Mucosa of rectum (tissue), 2 donors: ENCODE data around the gene ARF1.

Source experiments
- H3K27ac ChIP-seq, 2 donors: one replicate each; pipeline ENCODE4 v1.7.0; 2013; ENCODE audit warnings: inconsistent platforms in 2 of 2, low read depth in 2 of 2, low read length in 2 of 2
- H3K27me3 ChIP-seq, 2 donors: one replicate each; pipeline ENCODE4 v1.7.0; 2013; ENCODE audit warnings: low read length in 2 of 2; ENCODE audit not compliant: control insufficient read depth in 2 of 2, insufficient read depth in 2 of 2
- H3K36me3 ChIP-seq, 2 donors: one replicate each; pipeline ENCODE4 v1.7.0; 2013; ENCODE audit warnings: low read length in 2 of 2; ENCODE audit not compliant: control insufficient read depth in 2 of 2, insufficient read depth in 2 of 2
- H3K4me1 ChIP-seq, 2 donors: one replicate each; pipeline ENCODE4 v1.7.0; 2013; ENCODE audit warnings: low read length in 2 of 2, mild to moderate bottlenecking in 1 of 2; ENCODE audit not compliant: control insufficient read depth in 2 of 2, insufficient read depth in 2 of 2
- H3K4me3 ChIP-seq, 2 donors: one replicate each; pipeline ENCODE4 v1.7.0; 2013; ENCODE audit warnings: low read length in 2 of 2
- H3K9ac ChIP-seq, 2 donors: one replicate each; pipeline ENCODE4 v1.7.0; 2013; ENCODE audit warnings: low read length in 2 of 2, low read depth in 1 of 2, mild to moderate bottlenecking in 1 of 2
- H3K9me3 ChIP-seq, 2 donors: one replicate each; pipeline ENCODE4 v1.7.0; 2013; ENCODE audit warnings: low read length in 2 of 2; ENCODE audit not compliant: control insufficient read depth in 2 of 2
- donor health status: healthy.
- donor health status: Normal muscosa, but diverticular disease.

ARF1 gene

DNA sequence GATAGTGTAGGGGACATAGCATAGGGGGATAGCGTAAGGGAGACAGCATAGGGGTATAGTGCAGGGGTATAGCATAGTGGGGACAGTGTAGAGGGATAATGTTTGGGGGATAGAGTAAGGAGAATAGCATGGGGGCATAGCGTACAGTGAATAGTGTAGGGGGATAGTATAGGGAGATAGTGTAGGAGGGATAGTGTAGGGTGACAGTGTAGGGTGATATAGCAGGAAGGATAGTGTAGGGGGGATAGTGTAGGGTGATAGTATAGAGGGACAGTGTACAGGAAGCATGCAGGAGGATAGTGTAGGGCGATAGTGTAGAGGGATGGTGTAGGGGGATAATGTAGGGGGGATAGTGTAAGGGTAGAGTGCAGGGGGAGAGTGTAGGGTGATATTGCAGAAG lies 11.7 kb upstream of the ARF1 start:
- Histone ChIP-seq H3K9me3 (no peaks in the 10 kb centered on the region), H3K27ac (no peak overlapping the region), H3K27me3 (peaks cover 29 to 34% of the 10 kb centered on the region in 2 donors), H3K36me3 (no peaks in the 10 kb centered on the region), H3K4me1 (no peaks in the 10 kb centered on the region), H3K4me3 (no peak overlapping the region), H3K9ac (no peak overlapping the region)

DNA sequence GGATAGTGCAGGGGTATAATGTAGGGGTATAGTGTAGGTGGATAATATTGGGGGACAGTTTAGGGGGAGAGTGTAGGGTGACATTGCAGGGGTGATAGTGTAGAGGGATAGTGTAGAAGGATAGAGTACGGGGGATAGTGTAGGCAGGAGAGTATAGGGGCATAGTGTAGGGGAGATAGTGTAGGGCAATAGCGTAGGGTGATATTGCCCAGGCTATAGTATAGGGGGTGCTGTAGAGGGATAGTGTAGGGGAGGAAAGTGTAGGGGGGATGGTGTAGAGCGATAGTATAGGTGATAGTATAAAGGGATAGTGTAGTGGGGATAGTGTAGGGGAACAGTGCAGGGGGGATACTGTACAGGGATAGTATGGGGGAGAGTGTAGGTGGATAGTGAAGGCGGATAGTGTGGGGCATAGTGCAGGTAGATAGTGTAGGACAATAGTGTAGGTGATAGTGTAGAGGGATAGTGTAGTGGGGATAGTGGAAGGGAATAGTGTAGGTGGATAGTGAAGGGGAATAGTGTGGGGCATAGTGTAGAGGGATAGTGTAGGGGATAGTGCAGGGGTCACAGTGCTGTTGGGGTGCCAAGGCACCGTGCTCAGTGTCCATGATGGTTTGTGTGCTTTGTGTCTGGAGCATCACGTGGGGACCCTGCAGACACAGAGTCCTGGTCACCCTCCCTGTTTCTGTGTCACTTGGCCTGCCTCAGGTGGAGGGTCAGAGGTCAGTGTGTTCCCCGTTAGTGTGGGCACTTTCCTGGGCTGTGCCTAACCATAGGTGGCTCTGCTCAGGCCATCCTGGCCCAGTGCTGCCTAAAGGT lies 10.5 kb upstream of the ARF1 start:
- no peak overlapping the region for H3K27ac ChIP-seq
- no peaks in the 10 kb centered on the region for H3K36me3 ChIP-seq
- no peak overlapping the region for H3K9ac ChIP-seq
- no peaks in the 10 kb centered on the region for H3K4me1 ChIP-seq
- H3K4me3 ChIP-seq, result no peak overlapping the region
- H3K9me3 ChIP-seq, result no peaks in the 10 kb centered on the region
- peaks cover 27 to 34% of the 10 kb centered on the region in 2 donors for H3K27me3 ChIP-seq

DNA sequence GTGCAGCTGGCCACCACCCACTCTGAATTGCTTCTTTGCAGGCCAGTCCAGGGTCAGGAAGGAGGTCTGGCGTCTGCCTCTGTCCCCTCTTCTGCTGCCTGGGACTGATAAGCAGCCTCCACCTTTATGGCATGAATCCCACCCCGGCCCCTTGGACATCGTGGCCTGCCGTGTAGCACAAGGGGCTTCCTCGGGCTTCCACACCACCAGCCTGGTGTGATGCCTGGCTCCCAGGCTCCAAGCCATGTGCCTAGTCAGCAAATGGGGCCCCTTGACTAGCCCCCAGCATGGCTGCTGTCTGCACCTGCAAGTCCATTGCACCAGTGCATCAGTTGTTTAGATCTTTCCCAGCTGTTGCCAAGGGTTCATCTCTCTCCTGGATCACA lies 9.9 kb upstream of the ARF1 start:
- no peak overlapping the region for H3K4me3 ChIP-seq
- no peak overlapping the region for H3K9ac ChIP-seq
- peaks cover 22 to 31% of the 10 kb centered on the region in 2 donors for H3K27me3 ChIP-seq
- H3K9me3 ChIP-seq, result no peaks in the 10 kb centered on the region
- no peaks in the 10 kb centered on the region for H3K4me1 ChIP-seq
- H3K36me3 ChIP-seq, result no peaks in the 10 kb centered on the region
- H3K27ac ChIP-seq, result no peak overlapping the region

DNA sequence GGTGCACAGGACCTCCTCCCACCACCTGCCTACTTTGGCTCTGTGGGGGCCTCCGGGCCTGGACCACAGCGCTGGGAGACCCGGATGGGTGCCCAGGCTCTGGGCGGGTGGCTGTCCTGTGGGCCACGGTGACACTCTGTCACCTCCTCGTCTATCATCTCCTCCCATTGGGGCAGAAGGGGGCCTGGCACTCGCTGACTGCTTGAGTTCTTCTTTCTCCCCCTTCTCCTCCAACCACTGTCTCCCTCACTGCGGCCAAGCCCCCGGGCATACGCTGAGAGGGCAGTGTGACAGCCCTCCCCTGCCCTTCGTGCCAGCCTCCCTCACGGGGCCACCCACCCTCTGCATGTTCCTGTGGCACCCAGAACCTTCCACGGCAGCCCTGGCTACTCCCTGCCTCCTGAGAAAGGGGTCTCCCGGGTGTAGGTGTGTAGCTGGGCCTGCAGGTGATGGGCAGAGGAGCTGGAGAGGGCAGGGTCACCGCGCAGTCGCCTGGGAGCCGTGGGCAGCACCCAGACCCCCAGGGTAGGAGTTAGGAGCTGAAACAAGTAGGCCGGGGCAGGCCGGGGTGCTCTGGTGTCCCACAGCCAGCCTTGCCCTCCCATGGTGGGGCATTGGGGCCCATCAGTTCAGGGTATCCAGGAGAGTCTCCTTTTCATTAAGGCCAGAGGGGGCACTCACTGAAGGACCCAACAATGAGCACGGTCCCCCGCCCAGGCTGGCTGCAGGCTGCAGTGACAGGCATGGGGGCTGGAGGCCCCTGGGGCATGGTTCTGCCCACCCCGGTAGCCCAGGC lies 9.2 kb upstream of the ARF1 start:
- H3K27me3 ChIP-seq, result peaks cover 21 to 31% of the 10 kb centered on the region in 2 donors
- no peaks in the 10 kb centered on the region for H3K4me1 ChIP-seq
- H3K9ac ChIP-seq, result no peak overlapping the region
- no peaks in the 10 kb centered on the region for H3K36me3 ChIP-seq
- H3K27ac ChIP-seq, result no peak overlapping the region
- H3K4me3 ChIP-seq, result no peak overlapping the region
- no peaks in the 10 kb centered on the region for H3K9me3 ChIP-seq

DNA sequence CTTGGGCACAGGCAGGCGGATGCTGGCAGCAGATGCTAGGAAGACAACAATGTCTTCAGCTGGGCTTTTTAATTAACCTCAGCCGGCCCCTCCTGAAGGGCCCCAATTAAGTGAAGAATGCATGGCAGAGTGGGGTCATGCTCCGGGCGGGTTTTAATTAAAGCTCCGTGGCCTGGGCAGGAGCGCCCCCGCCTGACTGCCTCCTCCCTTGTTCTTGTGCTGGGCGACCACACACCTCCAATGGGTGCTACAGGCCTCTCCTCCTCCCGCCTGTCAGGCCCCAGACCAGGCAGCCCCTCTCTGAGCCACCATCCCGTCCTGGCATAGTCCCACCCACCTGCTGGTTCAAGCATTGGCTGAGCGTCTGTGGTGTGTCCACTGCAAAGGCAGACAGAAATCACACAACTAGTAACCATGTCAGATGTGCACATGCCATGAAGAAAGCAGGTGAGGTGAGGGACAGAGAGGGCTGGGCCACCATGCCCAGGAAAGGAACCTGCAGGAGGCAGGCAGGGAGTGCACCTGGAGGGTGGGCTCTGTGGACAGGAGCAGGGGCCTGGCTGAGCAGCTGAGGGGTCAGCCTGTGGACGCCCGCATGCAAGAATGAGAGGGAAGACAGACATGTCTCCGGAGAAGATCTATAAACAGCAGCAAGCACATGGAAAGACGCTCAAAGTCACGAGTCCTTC lies 8.5 kb upstream of the ARF1 start:
- no peak overlapping the region for H3K4me3 ChIP-seq
- no peak overlapping the region for H3K27ac ChIP-seq
- H3K4me1 ChIP-seq, result no peaks in the 10 kb centered on the region
- no peak overlapping the region for H3K9ac ChIP-seq
- H3K9me3 ChIP-seq, result no peaks in the 10 kb centered on the region
- H3K27me3 ChIP-seq, result peaks cover 16 to 30% of the 10 kb centered on the region in 2 donors
- no peaks in the 10 kb centered on the region for H3K36me3 ChIP-seq

GRCh38 chr1:228074954-228075730 lies 7.4 kb upstream of the ARF1 start:
- Histone ChIP-seq H3K9ac (no peak overlapping the region), H3K4me1 (no peaks in the 10 kb centered on the region), H3K4me3 (no peak overlapping the region), H3K27ac (no peak overlapping the region), H3K9me3 (no peaks in the 10 kb centered on the region), H3K36me3 (no peaks in the 10 kb centered on the region), H3K27me3 (peaks cover 9 to 28% of the 10 kb centered on the region in 2 donors)

GRCh38 chr1:228075801-228076271 lies 6.7 kb upstream of the ARF1 start:
- H3K36me3 ChIP-seq, result no peaks in the 10 kb centered on the region
- no peaks in the 10 kb centered on the region for H3K9me3 ChIP-seq
- H3K4me3 ChIP-seq, result no peak overlapping the region
- no peak overlapping the region for H3K9ac ChIP-seq
- peaks cover 7 to 21% of the 10 kb centered on the region in 2 donors for H3K27me3 ChIP-seq
- H3K27ac ChIP-seq, result no peak overlapping the region
- no peaks in the 10 kb centered on the region for H3K4me1 ChIP-seq

DNA sequence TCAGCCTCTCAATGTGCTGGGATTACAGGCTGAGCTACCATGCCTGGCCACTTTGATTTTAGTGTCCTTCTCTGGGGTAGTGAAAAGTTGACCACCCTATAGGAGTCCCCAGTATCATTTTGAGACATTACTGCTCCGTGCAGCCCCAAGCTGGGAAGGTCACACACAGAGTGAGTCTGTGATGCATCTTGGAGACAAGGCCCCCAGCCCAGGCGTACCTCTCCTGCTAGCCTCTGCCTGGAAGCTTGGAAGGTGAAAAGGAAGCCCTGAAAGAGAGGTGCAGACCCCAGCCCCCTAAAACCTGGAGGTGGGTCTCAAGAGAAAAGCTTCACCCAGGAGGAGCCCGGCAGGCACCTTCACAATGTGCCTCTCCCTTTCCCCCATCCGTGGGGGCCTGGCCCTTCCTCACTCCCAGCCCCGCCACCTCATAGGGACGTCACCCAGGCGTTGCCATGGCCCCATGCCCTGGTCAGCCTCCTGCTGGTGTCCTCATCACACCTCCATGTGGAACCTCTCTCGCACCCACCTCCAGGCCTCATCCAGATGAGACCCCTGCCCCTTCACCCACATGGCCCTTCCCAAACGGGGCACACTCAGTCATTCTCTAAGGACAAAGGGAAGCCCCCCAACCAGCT lies 5.6 kb upstream of the ARF1 start:
- H3K9ac ChIP-seq, result no peak overlapping the region
- H3K4me1 ChIP-seq, result peaks cover 6 to 7% of the 10 kb centered on the region in 2 donors
- no peak overlapping the region for H3K27ac ChIP-seq
- no peaks in the 10 kb centered on the region for H3K9me3 ChIP-seq
- H3K4me3 ChIP-seq, result no peak overlapping the region
- no peaks in the 10 kb centered on the region for H3K36me3 ChIP-seq
- peaks cover 3 to 16% of the 10 kb centered on the region in 2 donors for H3K27me3 ChIP-seq

DNA sequence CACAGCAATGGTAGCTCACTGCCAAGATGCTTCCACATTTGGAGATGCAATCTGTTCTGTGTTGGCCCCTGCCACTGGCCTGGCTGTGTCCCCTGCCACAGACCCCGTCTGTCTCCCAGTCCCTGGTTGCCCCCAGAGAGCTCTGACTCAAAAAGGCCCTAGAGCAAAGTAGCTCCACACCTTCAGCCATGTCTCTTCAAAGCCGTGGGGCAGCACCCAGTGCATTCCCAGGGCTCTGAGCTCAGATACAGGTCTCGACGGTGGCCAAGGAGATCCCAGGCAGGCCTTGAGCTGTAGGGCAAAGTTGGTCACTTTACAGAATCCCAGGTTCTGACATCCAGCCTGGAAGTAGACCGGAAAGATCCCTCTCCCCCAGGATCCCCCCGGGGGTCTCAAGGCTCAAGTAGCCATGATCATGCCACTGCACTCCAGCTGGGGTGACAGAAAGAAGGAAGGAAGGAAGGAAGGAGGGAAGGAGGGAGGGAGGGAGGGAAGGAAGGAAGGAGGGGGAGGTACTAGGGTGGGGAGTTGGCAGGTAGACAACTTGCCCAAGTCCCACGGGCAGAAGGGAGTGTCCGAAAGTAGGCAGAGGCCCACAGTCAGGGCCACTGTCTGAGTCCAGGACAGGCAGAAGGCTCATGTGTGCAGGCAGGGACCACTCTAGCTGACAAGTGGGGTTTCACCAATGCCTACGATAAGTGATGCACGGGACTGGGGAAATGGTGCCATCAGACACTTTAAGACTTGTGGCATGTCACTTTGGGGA lies 4.8 kb upstream of the ARF1 start:
- H3K4me3 ChIP-seq, result no peak overlapping the region
- peaks cover 6 to 7% of the 10 kb centered on the region in 2 donors for H3K4me1 ChIP-seq
- H3K27me3 ChIP-seq, result peaks cover 3 to 16% of the 10 kb centered on the region in 2 donors
- H3K36me3 ChIP-seq, result no peaks in the 10 kb centered on the region
- H3K9me3 ChIP-seq, result no peaks in the 10 kb centered on the region
- H3K27ac ChIP-seq, result no peak overlapping the region
- H3K9ac ChIP-seq, result no peak overlapping the region
